ENCODE data around the gene PRELID2.

GRCh38 chr5:145793574-145793973, 41.6 kb downstream of the PRELID2 start:
- TF ChIP-seq GATA3 (IDR thresholded peaks at IDR 0.05; ENCODE audit: low read depth, low read length) = no peak
- no peak for TF ChIP-seq GATA2 (IDR thresholded peaks at IDR 0.05; ENCODE audit: low read depth, low read length)
